Activated CD4-positive, CD25-positive, alpha-beta regulatory T cell treated with anti-CD3 and anti-CD28 coated beads, Interleukin-2, amount 50 U/mL, for 72 hours (primary cell): ENCODE results near the gene HDAC1.

ENCODE experiments used
- DNase-seq: peaks from one replicate; pipeline ENCODE4 v3.0.0; 2021

Gene HDAC1

GRCh38 chr1:32377541-32378220, 85.8 kb downstream of the HDAC1 start:
- DNase-seq: no peak

- no peak for DNase-seq
These were observed 88.2 kb downstream of the HDAC1 start for GRCh38 chr1:32380057-32380456.
